ENCODE results near the gene MAP3K8. TPM values are rescaled to one million over a fixed set of nuclear protein-coding genes. Genes with fewer than 3 reads are reported as not detected.

MAP3K8 gene
- total and polyA plus RNA-seq, 2 of the 8 experiments (the other 6 are each of a cell fraction or from before 2014, with no cell fraction given) = 5.6 to 6.0 TPM

DNA sequence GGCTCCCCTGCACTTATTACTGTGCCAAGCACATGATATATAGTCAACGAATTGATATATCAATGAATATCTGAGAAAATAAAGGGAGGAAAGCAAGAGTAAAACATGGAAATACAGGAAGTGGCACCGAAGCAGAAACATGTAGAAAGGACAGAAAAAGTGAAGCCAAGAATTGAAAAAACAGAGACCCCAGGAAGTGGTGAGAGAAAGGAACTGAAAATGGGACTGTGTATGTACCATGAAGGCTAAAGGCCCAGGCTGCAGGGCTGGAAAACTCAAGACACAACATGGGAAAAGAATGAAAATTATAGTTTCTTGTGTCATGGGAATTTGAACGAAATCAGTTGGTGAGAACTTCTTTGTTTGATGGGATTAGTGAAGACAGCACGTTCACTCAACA is 60.6 kb downstream of the MAP3K8 start:
- H2AFZ ChIP-seq (ENCODE audit: low read length) = no peak overlapping the region
- H4K8ac ChIP-seq (ENCODE audit: extremely low read depth, insufficient read depth, low read length) = no peak overlapping the region
- H2BK15ac ChIP-seq (ENCODE audit: low read length) = no peak overlapping the region
- no peaks in the 10 kb centered on the region for H4K20me1 ChIP-seq (replicated peaks in 1 of 2; ENCODE audit: control insufficient read depth in 1 of 2, insufficient read depth in 2 of 2, low read length in 2 of 2)
- no peaks in the 10 kb centered on the region for H3K4me1 ChIP-seq (replicated peaks in 1 of 4; ENCODE audit: control insufficient read depth in 3 of 4, insufficient read depth in 4 of 4, low read length in 3 of 4)
- no peak overlapping the region for H4K91ac ChIP-seq (replicated peaks; ENCODE audit: insufficient read length, low read length)
- H3K27ac ChIP-seq (ENCODE audit: low read depth, low read length) = no peak overlapping the region
- no peak overlapping the region for H4K5ac ChIP-seq (ENCODE audit: insufficient read length, low read depth, low read length)
- H3K36me3 ChIP-seq (ENCODE audit: control insufficient read depth in 2 of 4, insufficient read depth in 4 of 4, low read length in 3 of 4) = no peaks in the 10 kb centered on the region
- 84% methylated on average over 4 of the region's 4 CpGs; no CpG with 5 or more reads in 1 of the 2 experiments for WGBS, 2 experiments (ENCODE audit: extremely low coverage in 1 of 2, insufficient coverage in 1 of 2, insufficient read length in 1 of 2, insufficient replicate concordance in 2 of 2, low coverage in 1 of 2, low lambda C conversion rate in 2 of 2, missing lambda C conversion rate in 1 of 2)
- H2BK5ac ChIP-seq (ENCODE audit: low read depth, low read length) = no peak overlapping the region
- no peak for FAIRE-seq
- no peak overlapping the region for H2AK5ac ChIP-seq (ENCODE audit: low read depth, low read length)
- H3K9me3 ChIP-seq (ENCODE audit: insufficient read depth in 2 of 2, low read depth in 1 of 2, low read length in 1 of 2) = no peaks in the 10 kb centered on the region
- no peaks in the 10 kb centered on the region; the same call in 1 of the 2 replicates for H3K79me1 ChIP-seq (ENCODE audit: low read depth, low read length)
- no peak overlapping the region for H2BK12ac ChIP-seq (ENCODE audit: low read depth, low read length)
- ChIA-PET CTCF (ENCODE audit: partially characterized antibody) (interaction anchor here (1.2 kb wide), 1 partner anchor 63 kb away, joined by 4 read pairs; no protein-coding TSS in a partner anchor), POLR2A (ENCODE audit: partially characterized antibody) (interaction anchor here (1.1 kb wide), 1 partner anchor 14 kb away, joined by 3 read pairs; no protein-coding TSS in a partner anchor)
- no peak overlapping the region for H3K14ac ChIP-seq (ENCODE audit: insufficient read length)
- H3K79me2 ChIP-seq (ENCODE audit: control insufficient read depth in 1 of 2, insufficient read depth in 2 of 2, low read length in 2 of 2) = no peaks in the 10 kb centered on the region
- no peak for DNase-seq (ENCODE audit: low read depth in 1 of 2, low spot score in 2 of 2)
- H3K4me3 ChIP-seq (ENCODE audit: extremely low read depth in 1 of 4, insufficient read depth in 2 of 4, low read depth in 3 of 4, low read length in 4 of 4) = no peak overlapping the region
- no peak overlapping the region for H3K56ac ChIP-seq (replicated peaks; ENCODE audit: insufficient read length, low read depth, low read length)
- H3K4me2 ChIP-seq (ENCODE audit: insufficient read depth in 1 of 2, low read depth in 2 of 2, low read length in 2 of 2) = no peak overlapping the region
- no peaks in the 10 kb centered on the region for H3K23me2 ChIP-seq (ENCODE audit: low read depth, low read length)
- no peak overlapping the region for H3K9ac ChIP-seq (replicated peaks in 1 of 4; ENCODE audit: extremely low read depth in 1 of 4, low read depth in 3 of 4, low read length in 3 of 4)
- no peak overlapping the region for H2BK120ac ChIP-seq (replicated peaks; ENCODE audit: low read depth, low read length)
- no peak overlapping the region for H2BK20ac ChIP-seq (ENCODE audit: low read length)
- H3K18ac ChIP-seq (ENCODE audit: extremely low read depth, low read length) = no peak overlapping the region
- H3K4ac ChIP-seq (replicated peaks; ENCODE audit: insufficient read length, low read depth, low read length) = no peak overlapping the region
- no peaks in the 10 kb centered on the region for H3K27me3 ChIP-seq (replicated peaks in 1 of 4; ENCODE audit: control insufficient read depth in 3 of 4, extremely low read depth in 1 of 4, insufficient read depth in 3 of 4, low read length in 3 of 4)
- H3K23ac ChIP-seq (ENCODE audit: insufficient read length) = no peak overlapping the region
- no peak for TF ChIP-seq MAFK (IDR thresholded peaks at IDR 0.05; ENCODE audit: low read depth, low read length)

All from H1 (cell line).